GOT3 (cell line): Measurements from ENCODE around the gene ADM2.
"Not testable (repeated sequence)": the region's sequence is repeated elsewhere in the genome, so short reads cannot be mapped to it uniquely, and the experiment has no call there.

Experiments used
- DNase-seq: peaks from one replicate; lab custom pipeline; 2025; ENCODE audit warnings: mixed read lengths; lab: John Stamatoyannopoulos, UW

ADM2 gene

GRCh38 chr22:50481440-50482106 is at the start of gene ADM2:
Gene ADM2, plus strand, starts transcription at chr22:50481543. Its CDS starts 305 bp downstream, at chr22:50481848.
- DNase-seq: no peak

- DNase-seq: no peak
Observed at GRCh38 chr22:50432131-50432876, 49.0 kb upstream of the ADM2 start.

GRCh38 chr22:50432877-50433510 is 48.3 kb upstream of the ADM2 start:
- DNase-seq: not testable (repeated sequence)

- no peak for DNase-seq
Observed at GRCh38 chr22:50434849-50435248, 46.5 kb upstream of the ADM2 start.

- no peak for DNase-seq
Observed at GRCh38 chr22:50435291-50436014, 45.9 kb upstream of the ADM2 start.

- DNase-seq: no peak
Observed at GRCh38 chr22:50436015-50436830, 45.1 kb upstream of the ADM2 start.

GRCh38 chr22:50436841-50437341 is 44.5 kb upstream of the ADM2 start:
- no peak for DNase-seq

- DNase-seq: no peak
Observed at GRCh38 chr22:50437511-50438304, 43.6 kb upstream of the ADM2 start.

GRCh38 chr22:50438305-50439275 is 42.8 kb upstream of the ADM2 start:
- DNase-seq: no peak

GRCh38 chr22:50439314-50439870 is 42.0 kb upstream of the ADM2 start:
- DNase-seq: no peak

- DNase-seq: no peak
Observed at GRCh38 chr22:50439871-50440331, 41.4 kb upstream of the ADM2 start.

GRCh38 chr22:50440544-50441249 is 40.6 kb upstream of the ADM2 start:
- no peak for DNase-seq

GRCh38 chr22:50441428-50441993 is 39.8 kb upstream of the ADM2 start:
- no peak for DNase-seq

- no peak for DNase-seq
Observed at GRCh38 chr22:50443197-50443596, 38.1 kb upstream of the ADM2 start.

- no peak for DNase-seq
Observed at GRCh38 chr22:50443801-50444625, 37.3 kb upstream of the ADM2 start.

GRCh38 chr22:50444663-50445062 is 36.7 kb upstream of the ADM2 start:
- DNase-seq: no peak
